ENCODE measurements around the gene NCS1. TPM values are rescaled to one million over a fixed set of nuclear protein-coding genes. Genes with fewer than 3 reads are reported as not detected.
"Not testable (repeated sequence)": the region's sequence is repeated elsewhere in the genome, so short reads cannot be mapped to it uniquely, and the experiment has no call there.

NCS1 gene
- total RNA-seq, 2 donors from 2014 or later: 4.5 to 26.1 TPM

GRCh38 chr9:130254747-130255630 is 82.8 kb downstream of the NCS1 start:
- no peak for DNase-seq (ENCODE audit: low spot score)
- no peak overlapping the region for H3K4me3 ChIP-seq
- no peaks in the 10 kb centered on the region for H3K27me3 ChIP-seq
- TF ChIP-seq, protein P1, sequence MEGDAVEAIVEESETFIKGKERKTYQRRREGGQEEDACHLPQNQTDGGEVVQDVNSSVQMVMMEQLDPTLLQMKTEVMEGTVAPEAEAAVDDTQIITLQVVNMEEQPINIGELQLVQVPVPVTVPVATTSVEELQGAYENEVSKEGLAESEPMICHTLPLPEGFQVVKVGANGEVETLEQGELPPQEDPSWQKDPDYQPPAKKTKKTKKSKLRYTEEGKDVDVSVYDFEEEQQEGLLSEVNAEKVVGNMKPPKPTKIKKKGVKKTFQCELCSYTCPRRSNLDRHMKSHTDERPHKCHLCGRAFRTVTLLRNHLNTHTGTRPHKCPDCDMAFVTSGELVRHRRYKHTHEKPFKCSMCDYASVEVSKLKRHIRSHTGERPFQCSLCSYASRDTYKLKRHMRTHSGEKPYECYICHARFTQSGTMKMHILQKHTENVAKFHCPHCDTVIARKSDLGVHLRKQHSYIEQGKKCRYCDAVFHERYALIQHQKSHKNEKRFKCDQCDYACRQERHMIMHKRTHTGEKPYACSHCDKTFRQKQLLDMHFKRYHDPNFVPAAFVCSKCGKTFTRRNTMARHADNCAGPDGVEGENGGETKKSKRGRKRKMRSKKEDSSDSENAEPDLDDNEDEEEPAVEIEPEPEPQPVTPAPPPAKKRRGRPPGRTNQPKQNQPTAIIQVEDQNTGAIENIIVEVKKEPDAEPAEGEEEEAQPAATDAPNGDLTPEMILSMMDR (IDR thresholded peaks at IDR 0.05): no peak
- H3K9me3 ChIP-seq: no peaks in the 10 kb centered on the region
- H3K36me3 ChIP-seq: no peaks in the 10 kb centered on the region
- no peak overlapping the region for H3K27ac ChIP-seq
- H3K4me1 ChIP-seq: no peaks in the 10 kb centered on the region

GRCh38 chr9:130255631-130256134 is 83.5 kb downstream of the NCS1 start:
- Histone ChIP-seq H3K27ac (no peak overlapping the region), H3K36me3 (no peaks in the 10 kb centered on the region), H3K4me3 (no peak overlapping the region), H3K9me3 (no peaks in the 10 kb centered on the region), H3K4me1 (no peaks in the 10 kb centered on the region), H3K27me3 (no peaks in the 10 kb centered on the region)
- TF ChIP-seq, protein P1 (IDR thresholded peaks at IDR 0.05): no peak
- no peak for DNase-seq (ENCODE audit: low spot score)

DNA sequence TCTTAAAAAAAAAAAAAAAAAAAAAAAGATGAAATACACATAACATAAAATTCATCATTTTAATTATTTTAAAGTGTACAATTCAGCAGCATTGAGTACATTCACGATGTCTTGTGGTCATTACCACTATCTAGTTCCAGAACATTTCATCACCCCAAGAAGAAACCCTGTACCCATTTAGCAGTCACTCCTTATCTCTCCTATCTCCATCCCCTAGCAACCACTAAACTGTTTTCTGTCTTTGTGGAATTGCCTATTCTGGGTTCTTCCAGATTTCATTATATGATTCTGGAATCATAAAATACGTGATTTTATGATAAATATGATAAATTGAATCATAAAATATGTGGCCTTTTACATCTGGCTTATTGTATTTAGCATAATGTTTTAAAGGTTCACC is 84.4 kb downstream of the NCS1 start:
- no peaks in the 10 kb centered on the region for H3K36me3 ChIP-seq
- H3K27me3 ChIP-seq: no peaks in the 10 kb centered on the region
- no peak overlapping the region for H3K4me3 ChIP-seq
- no peaks in the 10 kb centered on the region for H3K9me3 ChIP-seq
- TF ChIP-seq, protein P1 (IDR thresholded peaks at IDR 0.05): no peak
- no peak for DNase-seq (ENCODE audit: low spot score)
- H3K4me1 ChIP-seq: no peaks in the 10 kb centered on the region
- no peak overlapping the region for H3K27ac ChIP-seq

GRCh38 chr9:130258137-130258536 is 85.9 kb downstream of the NCS1 start:
- H3K4me3 ChIP-seq; H3K9me3 ChIP-seq; H3K27ac ChIP-seq; H3K27me3 ChIP-seq; DNase-seq (ENCODE audit: low spot score); H3K36me3 ChIP-seq; H3K4me1 ChIP-seq: not testable (repeated sequence)

DNA sequence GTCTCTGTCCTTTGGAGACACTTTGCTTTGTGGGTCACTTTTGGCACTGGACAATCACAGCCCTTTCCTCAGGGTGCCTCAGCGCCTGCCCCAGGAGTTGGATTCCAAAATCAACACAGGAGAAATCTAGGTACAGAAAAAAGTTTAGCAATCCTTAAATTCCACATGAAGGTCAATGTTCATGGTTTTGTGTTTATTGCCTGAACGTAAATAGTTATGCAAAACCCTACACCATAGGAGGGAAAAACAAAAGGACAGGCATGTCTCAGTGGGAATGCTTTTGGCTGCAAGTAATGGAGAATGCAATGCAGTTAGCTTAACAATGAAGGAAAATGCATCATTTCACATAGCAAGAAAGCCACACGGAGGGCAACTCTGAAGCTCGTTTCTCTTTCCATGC is 86.8 kb downstream of the NCS1 start:
- TF ChIP-seq, protein P1 (IDR thresholded peaks at IDR 0.05): no peak
- DNase-seq (ENCODE audit: low spot score): no peak
- Histone ChIP-seq H3K36me3 (no peaks in the 10 kb centered on the region), H3K27ac (no peak overlapping the region), H3K4me1 (peaks cover 0 to 6% of the 10 kb centered on the region in 2 donors), H3K4me3 (no peak overlapping the region), H3K9me3 (no peaks in the 10 kb centered on the region), H3K27me3 (peaks cover 0 to 2% of the 10 kb centered on the region in 2 donors)

DNA sequence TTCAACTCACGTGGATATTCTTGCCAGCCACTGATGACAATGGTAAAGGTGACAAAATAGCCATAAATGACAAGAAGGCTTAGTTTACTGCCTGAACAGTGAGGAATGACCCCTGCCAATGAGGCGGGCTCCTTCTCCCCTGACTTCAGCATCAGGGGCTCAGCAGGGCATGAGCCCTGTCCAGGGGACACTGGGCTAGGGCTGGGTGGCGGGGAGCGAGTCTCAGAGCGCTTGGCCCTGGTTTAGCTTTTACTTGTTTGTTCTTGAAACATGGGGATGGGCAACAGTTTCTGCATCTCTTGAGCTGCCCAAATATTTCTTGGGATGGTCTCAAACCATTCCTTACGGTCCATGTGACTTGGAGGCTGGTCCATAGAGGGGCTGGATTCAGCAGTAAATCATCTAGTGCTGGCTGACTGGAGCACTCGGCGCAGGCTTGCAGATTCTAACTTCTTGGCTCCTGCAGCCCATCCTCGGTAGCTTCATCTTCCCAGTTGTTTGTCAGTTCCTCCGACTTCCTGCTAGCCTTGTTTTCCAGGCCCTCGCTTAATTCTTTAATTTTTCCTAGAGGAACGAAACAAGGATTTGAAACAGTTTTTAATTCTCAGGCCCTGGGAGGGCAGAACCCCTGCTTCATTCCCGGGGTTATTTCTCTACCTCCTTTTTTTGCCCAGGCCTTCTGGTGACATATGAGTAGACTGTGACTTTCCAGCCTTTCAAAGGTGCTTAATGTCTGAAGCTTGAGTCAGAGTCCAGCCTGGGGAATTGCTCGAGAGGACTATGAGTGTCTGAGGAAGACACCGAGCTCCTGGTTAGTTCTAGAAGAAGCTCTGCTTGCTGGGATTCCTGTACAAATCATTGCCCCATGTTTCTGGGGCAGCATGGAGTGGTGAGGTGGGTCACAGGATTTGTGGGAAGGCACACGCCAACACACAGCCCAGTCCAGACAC is 88.9 kb downstream of the NCS1 start:
- Histone ChIP-seq H3K4me1 (peaks cover 0 to 24% of the 10 kb centered on the region in 2 donors), H3K27ac (no peak overlapping the region), H3K36me3 (no peaks in the 10 kb centered on the region), H3K9me3 (no peaks in the 10 kb centered on the region), H3K27me3 (peaks cover 0 to 14% of the 10 kb centered on the region in 2 donors), H3K4me3 (no peak overlapping the region)
- TF ChIP-seq, protein P1 (IDR thresholded peaks at IDR 0.05): no peak
- DNase-seq (ENCODE audit: low spot score): no peak

Data from right atrium auricular region (tissue), 2 donors.